ENCODE results near the gene ACY1.
A peak's percentile ranks its signal among the peaks of the same experiment; 100 is the strongest.

ACY1 gene

DNA sequence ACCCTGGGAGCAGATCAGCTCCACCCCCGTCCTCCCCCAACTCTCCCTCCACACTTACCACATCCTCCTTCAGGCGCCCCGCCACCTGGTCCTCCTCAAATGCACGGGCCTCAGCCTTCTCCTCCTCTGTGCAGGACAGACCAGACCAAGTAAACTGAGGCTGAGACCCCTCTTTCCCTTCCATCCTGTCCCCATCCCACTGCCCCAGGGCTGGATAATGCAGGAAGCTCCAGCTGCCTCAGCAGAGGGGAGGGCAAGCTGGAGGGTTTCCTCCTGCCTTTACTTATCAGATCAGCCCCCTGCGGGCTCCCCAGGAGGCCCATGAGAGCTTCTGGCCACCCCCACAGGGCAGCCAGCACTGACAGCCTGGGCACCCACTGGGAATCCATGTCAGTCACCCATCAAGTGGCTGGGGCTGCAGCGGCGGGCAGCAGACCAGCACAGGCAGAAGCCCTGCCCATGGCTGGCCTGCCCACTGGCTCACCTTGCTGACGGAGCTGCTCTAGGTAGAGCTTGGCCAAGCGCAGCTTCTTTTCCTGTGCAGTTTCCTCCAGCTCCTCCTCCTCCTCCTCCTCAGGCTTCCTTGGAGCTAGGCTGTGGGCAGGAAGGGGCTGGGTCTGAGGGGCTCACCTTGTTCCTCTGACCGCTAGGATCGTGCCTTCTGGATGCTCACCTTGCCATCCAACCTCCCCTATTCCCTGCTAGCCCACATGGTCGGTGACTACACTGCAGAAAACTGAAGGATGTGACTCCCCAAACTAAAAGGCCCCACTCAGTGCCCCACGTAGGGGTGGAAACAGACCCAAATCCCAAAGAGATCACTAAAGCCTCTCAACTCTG is 45.5 kb upstream of the ACY1 start:
- no peak for DNase-seq (ENCODE audit: low read depth)
- H3K4me3 ChIP-seq (ENCODE audit: control insufficient read depth, low read depth, low read length) = no peak overlapping the region
- TF ChIP-seq, protein P1, sequence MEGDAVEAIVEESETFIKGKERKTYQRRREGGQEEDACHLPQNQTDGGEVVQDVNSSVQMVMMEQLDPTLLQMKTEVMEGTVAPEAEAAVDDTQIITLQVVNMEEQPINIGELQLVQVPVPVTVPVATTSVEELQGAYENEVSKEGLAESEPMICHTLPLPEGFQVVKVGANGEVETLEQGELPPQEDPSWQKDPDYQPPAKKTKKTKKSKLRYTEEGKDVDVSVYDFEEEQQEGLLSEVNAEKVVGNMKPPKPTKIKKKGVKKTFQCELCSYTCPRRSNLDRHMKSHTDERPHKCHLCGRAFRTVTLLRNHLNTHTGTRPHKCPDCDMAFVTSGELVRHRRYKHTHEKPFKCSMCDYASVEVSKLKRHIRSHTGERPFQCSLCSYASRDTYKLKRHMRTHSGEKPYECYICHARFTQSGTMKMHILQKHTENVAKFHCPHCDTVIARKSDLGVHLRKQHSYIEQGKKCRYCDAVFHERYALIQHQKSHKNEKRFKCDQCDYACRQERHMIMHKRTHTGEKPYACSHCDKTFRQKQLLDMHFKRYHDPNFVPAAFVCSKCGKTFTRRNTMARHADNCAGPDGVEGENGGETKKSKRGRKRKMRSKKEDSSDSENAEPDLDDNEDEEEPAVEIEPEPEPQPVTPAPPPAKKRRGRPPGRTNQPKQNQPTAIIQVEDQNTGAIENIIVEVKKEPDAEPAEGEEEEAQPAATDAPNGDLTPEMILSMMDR (IDR thresholded peaks at IDR 0.05; ENCODE audit: control insufficient read depth, insufficient read depth, low read depth, low read length, missing control alignments) = no peak

DNA sequence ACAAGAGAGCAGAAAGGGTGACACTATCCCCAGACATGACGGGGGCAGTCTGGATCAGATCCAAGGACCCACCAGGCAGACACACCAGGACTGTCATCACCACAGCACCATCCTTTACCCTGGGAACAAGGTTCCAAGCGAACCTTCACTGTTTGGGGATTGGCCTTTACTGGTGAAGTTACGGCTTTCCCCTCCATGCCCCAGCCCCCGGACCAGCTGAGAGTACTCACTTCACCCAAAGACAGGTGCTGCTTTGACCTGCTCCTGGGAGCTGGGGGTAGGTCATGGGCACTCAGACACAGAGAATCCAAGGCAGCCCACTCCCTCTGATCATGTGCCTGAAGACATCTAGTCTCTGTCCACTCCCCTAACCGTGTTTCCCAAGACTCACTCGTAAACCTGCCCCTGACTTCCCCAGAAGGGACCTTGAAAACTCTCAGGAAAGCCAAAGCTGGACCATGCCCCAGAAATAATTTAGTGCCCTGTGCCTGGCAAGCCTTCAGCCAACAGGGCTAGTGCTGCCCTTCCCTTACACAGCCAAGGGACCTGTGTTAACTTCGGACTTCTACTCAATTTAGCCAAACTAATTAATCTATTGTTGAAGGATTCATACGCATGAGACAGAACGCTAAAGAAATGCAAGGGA is 44.4 kb upstream of the ACY1 start:
- TF ChIP-seq, protein P1 (IDR thresholded peaks at IDR 0.05; ENCODE audit: control insufficient read depth, insufficient read depth, low read depth, low read length, missing control alignments) = no peak
- H3K4me3 ChIP-seq (ENCODE audit: control insufficient read depth, low read depth, low read length) = no peak overlapping the region
- DNase-seq (ENCODE audit: low read depth) = no peak

DNA sequence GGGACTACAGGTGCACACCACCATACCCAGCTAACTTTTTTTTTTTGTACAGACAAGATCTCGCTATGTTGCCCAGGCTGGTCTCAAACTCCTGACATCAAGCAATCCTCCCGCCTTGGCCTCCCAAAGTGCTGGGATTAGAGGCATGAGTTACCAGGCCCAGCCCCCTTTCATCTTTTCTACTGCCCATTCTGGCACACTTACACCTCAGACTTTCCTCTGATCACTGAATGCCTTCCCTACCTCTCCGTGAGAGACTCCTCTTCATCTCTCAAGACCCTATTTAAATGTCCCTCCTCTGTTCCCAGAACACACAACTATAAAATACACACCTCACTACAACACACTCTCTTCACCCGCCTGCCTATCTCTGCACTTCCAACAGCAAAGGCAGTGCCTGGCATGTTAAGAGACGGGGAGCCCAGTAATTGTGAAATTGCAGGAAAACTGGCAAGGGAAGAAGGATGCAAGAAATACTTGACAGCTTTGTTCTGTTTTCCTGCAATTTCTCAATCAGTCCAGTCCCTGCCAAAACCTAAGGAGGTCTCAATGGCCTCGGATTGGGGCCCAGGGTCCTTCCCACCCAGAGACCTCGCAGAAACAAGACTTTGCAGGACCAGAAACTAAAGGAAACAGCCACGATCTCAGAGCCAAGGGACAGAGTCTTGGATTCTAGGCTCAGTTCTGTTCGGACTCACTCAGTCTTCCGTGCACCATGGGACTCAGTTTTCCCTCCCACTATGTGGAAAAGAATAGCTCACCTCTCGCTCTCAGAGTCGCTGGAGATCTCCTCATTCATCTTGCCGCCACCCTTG is 42.5 kb upstream of the ACY1 start:
- TF ChIP-seq, protein P1 (IDR thresholded peaks at IDR 0.05; ENCODE audit: control insufficient read depth, insufficient read depth, low read depth, low read length, missing control alignments) = no peak
- H3K4me3 ChIP-seq (ENCODE audit: control insufficient read depth, low read depth, low read length) = peak overlapping the region; percentile 71
- no peak for DNase-seq (ENCODE audit: low read depth)

DNA sequence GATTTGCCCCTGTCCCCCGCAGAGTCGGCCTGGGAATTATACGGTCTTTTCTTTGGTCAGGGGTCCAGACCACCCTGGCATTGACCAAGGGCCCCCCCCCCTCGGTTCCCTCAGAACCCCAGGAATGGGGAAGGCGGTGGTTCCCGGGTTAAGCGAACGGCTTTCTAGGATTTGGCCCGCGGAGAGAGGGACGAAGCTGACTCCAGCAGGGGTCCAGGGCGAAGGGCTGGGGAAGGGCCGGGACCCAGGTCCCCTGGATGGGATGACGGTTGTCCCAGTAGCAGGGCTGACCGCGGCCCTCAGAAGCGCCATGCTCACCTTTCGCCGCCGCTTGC is 41.9 kb upstream of the ACY1 start:
- TF ChIP-seq, protein P1 (IDR thresholded peaks at IDR 0.05; ENCODE audit: control insufficient read depth, insufficient read depth, low read depth, low read length, missing control alignments) = no peak
- H3K4me3 ChIP-seq (ENCODE audit: control insufficient read depth, low read depth, low read length) = peak overlapping the region; percentile 71
- no peak for DNase-seq (ENCODE audit: low read depth)

DNA sequence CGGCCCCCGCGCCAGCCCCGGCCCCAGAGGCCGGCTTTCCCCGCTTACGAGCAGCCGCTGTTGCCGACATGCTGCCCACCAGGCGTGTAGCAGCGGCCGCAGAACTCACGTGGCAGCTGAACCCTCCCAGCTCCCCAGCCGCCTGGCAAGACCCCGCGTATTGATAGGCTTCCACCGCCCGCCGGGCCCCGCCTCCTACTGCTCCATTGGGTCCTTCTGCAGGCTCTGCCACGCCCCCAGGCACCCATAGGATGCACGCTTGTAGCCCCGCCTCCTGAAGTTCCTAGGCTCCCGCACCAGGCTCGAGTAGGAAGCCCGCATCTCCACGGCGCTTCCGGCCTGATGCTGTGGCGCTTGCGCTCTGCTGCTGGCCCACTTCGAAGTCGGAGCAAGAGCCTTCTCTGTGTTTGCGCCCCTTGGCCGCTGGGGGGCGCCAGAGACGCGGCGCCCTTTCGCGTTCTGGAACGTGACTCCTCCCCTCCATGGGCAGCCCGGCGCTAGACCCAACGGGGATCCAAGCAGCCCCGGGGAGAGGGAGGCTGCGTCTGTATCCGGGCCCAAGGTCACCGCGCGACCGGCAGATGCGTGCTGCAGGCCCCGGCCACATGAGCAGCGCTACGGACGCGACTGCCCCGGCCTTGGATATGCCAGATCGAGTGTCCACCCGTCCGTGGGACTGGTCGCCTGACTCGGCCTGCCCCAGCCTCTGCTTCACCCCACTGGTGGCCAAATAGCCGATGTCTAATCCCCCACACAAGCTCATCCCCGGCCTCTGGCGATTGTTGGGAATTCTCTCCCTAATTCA is 41.3 kb upstream of the ACY1 start, which contains the start of the genes PARP3 and RRP9:
Gene PARP3, plus strand, starts transcription at position 566 of the 805 bp plus-strand sequence. CDS start 993 bp downstream, outside the sequence.
Gene RRP9, minus strand, starts transcription at position 107 of the 805 bp plus-strand sequence. Its CDS starts 37 bp downstream, at position 70.
- peak; percentile 99 for DNase-seq (ENCODE audit: low read depth)
- H3K4me3 ChIP-seq (ENCODE audit: control insufficient read depth, low read depth, low read length) = peak within 1 kb of the TSS; percentile 71
- TF ChIP-seq, protein P1 (IDR thresholded peaks at IDR 0.05; ENCODE audit: control insufficient read depth, insufficient read depth, low read depth, low read length, missing control alignments) = peak; percentile 99
